Activated effector memory CD4-positive, alpha-beta T cell treated with Interleukin-2 at 50 U/mL for 16 hours (primary cell): ENCODE results near the gene USP3.

ENCODE experiments used
- DNase-seq: peaks from one replicate; pipeline ENCODE4 v3.0.0-alpha.2; 2020

The USP3 gene

DNA sequence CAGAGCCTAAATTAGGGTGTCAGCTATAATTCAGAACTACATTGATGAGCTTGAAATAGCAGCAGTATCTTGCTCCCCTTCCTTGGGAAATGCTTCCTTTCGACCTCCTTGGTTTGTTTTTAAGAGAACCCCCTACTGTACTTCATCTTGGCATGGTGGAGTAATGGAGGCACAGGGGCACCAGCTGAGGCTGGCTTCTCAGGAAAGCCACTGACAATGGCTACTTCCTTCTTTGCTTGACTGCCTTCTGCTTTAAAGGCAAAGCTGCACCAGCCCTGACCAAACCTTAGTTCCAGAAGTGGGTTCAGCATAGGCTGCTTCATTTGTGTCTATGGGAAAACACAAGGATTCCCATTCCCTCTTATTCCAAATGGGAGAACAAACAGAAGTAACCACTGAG, 91.3 kb downstream of the USP3 start:
- DNase-seq: no peak

DNA sequence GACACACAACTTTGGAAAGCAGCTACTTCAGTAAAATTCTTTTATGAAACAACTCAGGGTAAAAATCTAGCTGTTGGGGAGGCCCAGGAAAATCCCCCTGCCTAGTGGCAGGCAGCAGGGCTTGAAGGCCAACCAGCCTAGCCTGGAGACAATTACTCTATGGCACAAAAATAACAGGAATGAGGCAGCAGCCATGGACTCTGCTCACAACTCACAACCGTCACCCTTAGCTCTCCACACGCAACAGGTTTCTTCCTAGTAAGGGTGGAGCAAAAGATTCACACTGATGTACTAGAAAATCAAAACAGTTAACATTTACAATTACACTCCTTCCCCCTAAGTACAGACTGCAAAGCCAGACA, 92.3 kb downstream of the USP3 start:
- no peak for DNase-seq

- no peak for DNase-seq
These were observed 92.8 kb downstream of the USP3 start, which contains the start of gene FBXL22 for GRCh38 chr15:63597038-63597790. TSS of gene FBXL22 (plus strand) at chr15:63597387. CDS start at chr15:63597393, 6 bp downstream.

DNA sequence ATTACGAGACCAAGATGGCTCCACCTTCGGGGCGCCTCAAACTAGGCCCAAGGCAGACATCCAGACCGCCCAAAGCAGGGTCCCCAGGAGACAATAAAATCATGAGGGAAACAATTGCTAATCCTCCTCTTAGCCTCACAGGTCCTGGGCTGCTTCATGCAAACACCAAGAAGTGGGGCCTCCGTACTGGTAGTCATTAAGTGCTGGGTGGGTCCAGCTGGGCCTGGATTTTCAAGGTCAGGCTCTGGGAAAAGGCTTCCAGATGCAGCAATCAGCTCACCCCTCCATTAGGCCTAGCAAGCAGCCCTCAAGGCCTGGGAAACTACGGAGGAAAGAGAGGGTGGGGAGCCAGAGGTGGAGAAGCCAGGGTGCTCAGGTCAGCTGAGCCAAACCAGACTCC, 93.4 kb downstream of the USP3 start:
- DNase-seq: no peak

- DNase-seq: no peak
These were observed 94.3 kb downstream of the USP3 start for GRCh38 chr15:63598473-63599400.

DNA sequence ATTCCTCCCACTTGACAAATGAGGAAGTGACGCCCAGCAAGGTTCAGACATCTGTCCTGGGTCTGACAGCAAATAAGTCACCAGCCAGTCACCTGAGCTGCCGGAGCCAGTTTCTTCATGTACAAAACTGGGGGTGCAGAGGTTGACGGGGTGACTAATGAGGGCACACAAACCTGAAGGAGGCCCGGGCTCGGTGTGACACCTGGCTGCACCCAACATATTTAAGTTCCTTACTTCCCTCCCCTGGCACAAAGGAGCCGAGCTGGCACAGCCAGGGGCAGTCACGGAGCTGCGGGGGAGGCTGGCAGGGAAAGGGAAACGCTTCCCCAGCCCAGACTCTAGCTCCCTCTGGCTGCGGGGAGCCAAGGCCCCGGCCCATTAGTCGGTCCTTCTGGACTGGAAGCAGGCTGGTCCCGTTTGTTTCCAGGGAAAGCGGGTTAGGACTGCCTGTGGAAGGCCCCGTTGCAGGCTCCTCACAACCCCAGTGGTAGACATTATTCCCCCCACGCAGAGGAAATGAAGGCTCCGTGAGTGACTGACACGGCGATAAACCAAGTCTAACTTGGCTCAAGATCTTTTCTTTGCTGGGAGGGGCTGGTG, 95.1 kb downstream of the USP3 start:
- no peak for DNase-seq

DNA sequence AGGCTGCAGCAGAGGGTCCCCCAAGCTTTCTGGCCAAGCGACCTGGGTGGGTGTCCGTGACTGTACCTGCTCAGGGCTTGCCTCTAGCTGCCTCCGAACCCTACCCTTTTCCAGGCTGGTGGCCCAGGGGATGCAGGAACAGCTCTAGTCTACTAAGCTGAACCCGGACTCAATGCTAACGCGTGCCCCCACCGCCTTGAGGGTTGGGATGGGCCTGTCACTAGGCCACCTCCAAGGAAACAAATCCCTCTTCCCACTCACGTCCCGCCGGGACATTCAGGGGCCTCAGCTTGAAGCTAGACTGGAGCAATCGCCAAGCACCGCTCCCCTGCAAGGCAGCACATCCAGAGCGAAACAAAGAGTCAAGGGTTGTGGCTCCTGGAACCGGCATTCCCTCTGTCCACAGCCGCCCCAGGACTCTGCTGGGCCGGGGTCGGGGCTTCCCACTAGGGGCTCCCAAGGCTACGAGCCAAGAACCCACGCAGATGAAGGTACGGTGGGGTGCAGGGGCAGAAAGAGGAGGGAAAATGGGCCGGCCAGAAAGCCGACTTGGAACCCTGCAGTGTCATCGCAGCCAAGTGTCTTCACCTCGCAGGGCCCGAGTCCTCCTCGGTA, 95.7 kb downstream of the USP3 start:
- no peak for DNase-seq

GRCh38 chr15:63600616-63601025, 96.2 kb downstream of the USP3 start:
- DNase-seq: peak; percentile 86

- peak; percentile 55 for DNase-seq
These were observed 96.8 kb downstream of the USP3 start for GRCh38 chr15:63601026-63601703.

GRCh38 chr15:63601704-63602185, 97.4 kb downstream of the USP3 start:
- DNase-seq: no peak

GRCh38 chr15:63602595-63602994, 98.2 kb downstream of the USP3 start:
- no peak for DNase-seq

GRCh38 chr15:63603516-63603915, 99.1 kb downstream of the USP3 start:
- DNase-seq: no peak

GRCh38 chr15:63604281-63604680, 99.9 kb downstream of the USP3 start:
- no peak for DNase-seq

DNA sequence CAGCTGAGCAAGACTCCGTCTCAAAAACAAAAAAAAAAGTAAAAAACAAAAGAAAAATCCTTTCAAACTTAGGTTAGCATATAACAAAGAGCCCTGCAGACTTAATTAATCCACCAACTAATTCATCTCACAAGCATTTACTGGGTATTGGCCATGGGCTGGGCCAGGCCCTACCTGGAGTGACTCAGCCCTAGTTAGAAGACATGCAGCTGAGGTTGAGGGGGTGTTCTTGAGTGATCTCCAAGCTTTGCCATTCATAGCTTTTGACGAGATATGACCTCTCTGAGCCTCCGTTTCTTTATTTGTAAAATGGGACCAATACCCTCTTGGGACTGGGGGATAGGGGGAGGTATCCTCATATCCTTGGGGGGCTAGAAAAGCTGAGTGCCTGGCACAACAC, 100.6 kb downstream of the USP3 start:
- DNase-seq: no peak

DNA sequence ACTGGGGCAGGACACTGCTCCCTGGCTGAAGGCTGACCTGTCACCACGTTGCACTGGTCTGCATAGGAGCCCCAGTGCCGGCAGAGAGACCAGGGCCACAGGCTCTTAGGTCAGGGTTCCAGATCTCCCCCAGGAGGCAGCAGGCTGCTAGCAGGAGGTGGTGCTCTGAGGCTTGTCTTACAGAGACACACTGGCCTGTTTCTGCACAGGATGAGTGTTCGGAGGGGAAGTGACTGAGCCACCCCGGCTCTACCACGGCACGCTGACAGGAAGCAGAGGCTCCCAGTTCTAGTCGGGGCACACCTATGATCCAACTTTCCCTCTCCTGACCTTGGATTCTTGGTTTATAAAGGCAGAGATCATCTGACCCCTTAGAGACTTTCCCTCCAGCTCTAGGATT, 101.4 kb downstream of the USP3 start:
- peak; percentile 59 for DNase-seq

DNA sequence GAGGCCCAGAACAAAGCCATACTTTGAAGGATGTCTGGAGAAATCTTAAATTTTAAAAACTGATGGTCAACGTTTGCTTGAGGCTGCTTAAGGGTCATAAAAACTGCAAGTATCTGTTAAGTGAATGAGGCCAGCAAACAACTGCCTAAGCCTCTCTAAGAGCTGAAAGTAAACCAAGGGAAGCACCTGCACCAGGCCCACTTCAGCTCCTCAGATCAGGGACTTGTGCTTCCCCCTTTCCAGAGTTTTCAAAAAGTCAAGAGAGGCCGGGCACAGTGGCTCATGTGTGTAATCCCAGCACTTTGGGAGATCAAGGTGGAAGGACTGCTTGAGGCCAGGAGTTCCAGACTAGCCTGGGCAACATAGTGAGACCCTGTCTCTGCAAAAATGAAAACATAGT, 101.9 kb downstream of the USP3 start:
- DNase-seq: no peak

DNA sequence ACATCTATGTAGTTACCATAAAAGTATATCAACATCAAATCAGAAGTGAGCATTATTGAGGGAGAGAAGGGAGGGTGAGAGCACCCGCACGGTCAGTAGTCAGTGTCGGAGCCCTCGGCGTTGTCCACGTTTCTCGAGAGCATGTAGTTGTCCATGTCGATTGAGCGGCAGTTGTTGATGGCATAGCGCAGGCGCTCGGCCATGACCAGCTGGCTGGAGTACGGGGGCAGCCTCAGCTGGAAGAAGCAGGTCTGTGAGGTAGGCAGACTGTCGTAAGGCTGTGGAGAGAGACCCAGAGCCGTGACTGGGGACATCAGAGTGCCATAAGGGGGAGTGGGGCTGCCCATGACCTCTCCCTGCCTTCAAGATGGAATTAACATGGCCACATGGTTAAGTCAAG, 104.6 kb downstream of the USP3 start:
- no peak for DNase-seq

GRCh38 chr15:63609448-63609847, 105.1 kb downstream of the USP3 start:
- no peak for DNase-seq

DNA sequence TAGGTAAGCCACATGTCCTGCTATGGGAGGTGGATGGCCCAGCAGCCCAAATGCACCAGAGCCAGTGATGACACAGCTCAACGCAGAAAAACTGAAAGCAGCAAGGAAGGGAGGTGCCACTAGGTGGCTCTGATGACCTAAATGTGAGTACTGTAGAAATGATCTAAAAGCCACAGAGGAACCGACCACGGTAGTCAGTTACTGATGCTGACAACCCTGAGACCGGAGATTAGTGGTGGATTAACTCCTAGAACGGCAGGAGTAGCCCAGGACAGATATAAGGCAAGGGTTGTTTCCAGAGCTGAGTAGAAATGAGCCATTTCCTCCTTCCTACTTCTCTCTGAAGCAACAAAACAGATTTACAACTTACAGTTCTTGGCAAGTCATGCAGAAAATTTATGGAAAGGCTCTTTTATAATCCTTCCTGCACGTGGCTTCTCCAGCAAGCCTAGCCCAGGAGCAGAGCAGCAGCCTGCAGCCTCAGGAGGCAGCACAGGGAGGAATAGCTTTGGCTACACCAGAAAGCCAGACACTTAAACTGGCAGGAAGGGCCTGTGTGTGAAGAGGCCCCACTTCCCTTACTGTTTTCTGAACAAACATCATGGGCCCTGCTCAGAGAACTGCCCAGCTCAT, 105.9 kb downstream of the USP3 start:
- peak; percentile 63 for DNase-seq

DNA sequence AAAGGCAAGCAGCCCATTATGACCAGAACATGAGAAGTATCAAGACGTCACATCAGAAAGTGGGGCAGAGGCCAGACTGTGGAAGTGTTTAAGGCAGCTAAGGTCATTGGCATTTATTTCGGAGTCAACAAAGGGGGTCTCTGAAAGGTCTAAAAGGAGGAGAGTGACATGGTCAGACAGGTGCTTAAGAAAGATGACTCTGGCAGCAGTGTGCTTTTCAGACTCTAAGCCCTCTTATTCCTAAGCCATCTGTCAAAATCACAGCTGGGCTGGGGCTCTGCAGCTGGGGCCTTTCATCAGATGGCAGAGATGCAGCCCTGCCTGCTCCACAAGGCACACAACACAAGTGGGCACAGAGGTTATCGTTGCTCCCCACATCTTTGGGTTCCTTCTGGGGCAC, 106.8 kb downstream of the USP3 start:
- no peak for DNase-seq

GRCh38 chr15:63612300-63612699, 107.9 kb downstream of the USP3 start:
- DNase-seq: no peak

DNA sequence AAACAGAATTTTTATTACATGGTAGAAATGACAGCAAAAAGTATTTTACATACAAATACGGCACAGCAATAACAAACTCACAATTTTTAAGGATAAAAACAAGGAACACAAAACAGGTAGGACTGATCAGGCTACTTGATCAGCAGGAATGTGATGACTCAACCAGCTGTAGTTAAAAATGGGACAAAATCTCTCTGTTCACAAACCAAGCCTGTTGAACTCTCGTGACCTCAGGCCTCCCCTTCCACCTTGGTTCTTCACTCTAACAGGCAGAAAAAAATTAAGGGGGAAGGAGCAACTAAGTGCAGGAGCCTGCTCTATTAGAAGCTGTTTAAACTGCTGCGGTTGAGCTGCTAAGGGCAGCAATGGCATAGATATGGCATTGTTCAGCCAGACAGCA, 111.5 kb downstream of the USP3 start:
- no peak for DNase-seq
